A549 treated with Hydrocortisone at 1 μM for 4 hours (cell line): ENCODE measurements around the gene MBNL1. TPM values are rescaled to one million over a fixed set of nuclear protein-coding genes. Genes with fewer than 3 reads are reported as not detected.

Source experiments
- total RNA-seq: library from RNA; stranded (reverse); fragments of 200-300 nt; extraction: Qiagen RNA extraction; gene quantifications from 5 replicates; pipeline ENCODE4 v1.2.3, GENCODE V29; 2022

The MBNL1 gene
- 45.8 to 90.5 TPM (median 67.7 TPM) in 5 replicates for total RNA-seq

DNA sequence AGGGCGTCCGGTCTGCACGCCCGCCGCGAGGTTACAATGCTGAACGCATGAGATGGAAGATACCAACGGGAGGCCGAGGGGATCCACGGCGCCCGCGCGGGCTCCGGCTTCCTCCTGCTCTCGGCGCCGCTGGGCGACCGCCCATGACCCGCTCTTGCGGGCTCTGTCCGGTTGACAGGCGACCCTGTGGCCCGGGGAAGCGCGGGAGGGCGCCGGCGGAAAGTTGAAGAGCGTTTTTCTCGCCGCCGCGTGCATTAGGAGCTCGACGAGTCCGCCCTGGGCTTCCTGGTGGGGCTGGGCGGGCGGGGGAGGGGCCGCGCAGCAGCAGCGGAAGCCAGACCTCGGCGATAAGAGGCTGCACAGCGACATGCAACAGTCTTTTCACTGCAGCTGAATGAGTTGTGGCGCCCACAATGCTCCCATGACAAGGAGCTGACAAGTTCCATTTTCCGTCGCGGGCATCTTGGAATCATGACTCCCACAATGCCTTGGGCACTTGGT lies at the start of gene MBNL1:
MBNL1 (plus strand) TSS at position 375 of the 501 bp plus-strand sequence. CDS start 31,265 bp downstream, outside the sequence.

